CD4-positive, alpha-beta T cell treated with Interleukin-21 for 1 hour (primary cell): ENCODE data around the gene PDLIM7.

Source experiments
- DNase-seq: peaks from one replicate; pipeline ENCODE4 v3.0.0-alpha.2; 2020

The PDLIM7 gene

DNA sequence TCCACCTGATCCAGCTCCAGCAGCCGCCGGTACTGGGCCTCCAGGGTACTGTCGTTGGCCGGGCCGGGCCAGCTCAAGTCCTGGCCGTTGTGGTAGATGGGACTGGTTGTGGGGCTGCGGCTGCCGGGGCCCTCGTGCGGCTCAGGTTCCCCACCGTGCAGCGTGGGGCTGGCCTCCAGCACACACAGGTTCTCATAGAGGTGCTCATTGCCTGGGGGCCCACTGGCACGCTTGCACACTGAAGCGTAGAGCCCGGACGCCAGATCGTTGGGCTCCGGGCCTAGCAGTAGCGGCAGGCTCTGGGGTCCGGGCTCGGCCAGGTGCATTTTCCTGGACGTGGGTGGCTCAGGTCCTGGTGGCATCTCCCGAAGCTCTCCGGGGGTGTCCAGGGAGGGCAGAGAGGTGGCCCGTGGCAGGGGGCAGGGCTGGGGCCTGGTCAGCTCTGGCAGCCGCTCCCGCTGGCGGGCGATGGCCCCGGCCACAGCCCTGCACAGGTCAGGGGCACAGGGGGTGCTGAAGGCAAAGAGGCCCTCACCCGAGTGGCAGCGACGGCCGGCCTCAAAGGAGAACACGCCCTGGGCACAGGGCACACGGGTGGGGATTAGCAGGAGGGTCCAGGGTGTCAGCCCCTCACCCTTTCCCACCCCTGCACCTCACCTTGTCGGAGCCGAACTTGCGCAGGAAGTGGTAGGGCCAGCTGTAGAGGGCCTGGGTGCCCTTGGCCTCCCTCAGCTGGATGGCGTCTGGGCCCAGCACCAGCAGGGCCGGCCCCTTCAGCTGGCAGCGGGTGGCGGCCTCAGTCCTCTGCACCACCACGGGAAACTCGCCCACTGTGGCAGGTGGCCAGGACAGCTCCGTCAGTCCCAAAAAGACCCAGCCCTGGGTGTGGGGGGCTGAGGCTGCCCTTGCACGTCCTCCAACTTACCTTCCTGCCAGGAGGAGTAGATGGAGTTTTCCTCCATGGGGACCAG is 7.0 kb upstream of the PDLIM7 start:
- no peak for DNase-seq

DNA sequence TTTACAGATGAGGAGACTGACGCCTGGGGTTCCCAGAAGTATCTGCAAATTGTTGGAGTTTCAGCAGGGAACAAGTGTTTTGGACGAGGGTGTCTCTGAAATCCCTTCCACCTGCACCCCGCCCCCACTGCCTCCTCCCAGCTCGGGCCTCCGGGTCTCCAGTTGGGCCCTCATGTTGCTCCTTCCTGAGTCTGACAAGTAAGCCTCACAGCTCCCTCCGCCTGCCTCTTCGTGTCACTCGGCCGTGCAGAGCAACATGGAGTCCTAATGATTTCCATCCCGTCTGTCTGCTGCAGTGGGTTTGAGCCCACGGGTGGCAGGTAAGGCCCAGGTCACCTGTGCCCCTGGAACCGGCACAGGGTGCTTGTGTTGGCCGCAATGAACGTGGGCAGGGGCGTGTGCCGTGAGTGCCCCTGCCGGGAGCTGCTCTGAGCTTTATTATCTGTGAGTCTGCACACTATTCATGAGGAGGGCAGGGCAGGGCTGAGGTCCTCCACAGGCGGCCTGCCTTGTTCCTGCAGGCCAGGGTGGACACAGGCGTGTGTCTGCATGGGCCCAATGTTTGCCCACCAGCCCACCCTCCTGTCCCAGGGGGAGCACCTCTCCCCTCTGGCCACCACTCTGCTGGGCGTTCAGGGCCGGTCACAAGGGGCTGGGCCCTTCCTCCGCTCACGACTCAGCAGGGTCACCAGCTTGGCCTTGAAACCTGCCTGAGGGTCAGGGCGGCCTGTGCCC is 6.1 kb upstream of the PDLIM7 start:
- DNase-seq: no peak

DNA sequence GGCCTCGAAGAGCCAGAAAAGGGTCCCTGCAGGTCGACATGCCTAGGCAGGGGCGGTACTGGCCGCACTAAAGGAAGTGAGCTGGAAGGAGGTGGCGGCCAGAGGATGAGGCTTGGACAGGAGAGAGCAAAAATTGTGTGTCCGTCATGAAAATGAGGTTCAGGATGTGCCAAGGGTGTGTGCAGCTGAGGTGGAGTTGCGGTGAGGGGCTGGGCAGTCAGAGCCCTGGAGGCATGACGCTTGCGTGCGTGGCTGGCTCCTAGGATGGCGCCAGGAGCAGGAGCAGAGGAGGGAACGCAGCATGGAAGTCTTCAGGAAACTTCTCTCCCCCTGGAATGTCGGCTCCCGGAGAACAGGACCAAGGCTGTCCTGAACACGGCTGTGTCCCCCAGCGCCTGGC is 5.5 kb upstream of the PDLIM7 start:
- DNase-seq: no peak

DNA sequence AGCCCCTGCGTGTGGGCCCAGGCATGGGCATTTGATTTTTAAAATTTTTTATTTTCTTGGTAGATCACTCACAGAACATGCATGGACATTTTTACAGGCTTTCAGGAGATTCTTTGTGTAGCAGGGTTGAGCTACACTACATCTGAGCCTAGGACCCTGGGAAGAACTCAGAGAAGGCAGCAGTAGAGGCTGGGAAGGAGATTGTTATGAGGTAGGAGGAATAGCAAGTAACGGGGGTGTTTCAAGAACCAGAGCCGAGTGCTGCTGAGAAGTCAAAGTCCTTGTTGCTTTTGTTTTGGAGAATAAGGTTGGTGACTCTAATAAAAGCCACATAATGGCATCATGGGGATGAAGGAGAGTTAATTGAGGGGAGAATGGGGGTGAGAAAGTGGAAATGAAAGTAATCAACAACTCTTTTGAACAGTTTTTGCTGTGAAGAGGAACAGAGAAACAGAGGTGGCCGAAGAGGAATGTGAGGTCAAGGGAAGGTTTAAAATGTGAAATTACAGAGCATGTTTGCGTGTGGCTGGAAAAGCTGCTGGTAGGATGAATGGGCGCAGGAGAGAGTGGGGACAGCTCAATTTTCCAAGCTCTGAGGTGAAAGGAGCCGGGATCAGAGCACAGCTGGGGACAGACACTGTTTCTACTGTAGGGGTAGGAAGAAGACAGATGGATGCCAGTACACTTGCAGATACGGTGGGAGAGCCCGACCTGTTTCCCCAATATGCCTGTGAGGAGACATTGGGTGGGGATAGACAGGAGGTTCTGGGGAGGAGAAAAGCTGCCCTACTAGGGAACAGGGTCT is 4.7 kb upstream of the PDLIM7 start:
- no peak for DNase-seq

DNA sequence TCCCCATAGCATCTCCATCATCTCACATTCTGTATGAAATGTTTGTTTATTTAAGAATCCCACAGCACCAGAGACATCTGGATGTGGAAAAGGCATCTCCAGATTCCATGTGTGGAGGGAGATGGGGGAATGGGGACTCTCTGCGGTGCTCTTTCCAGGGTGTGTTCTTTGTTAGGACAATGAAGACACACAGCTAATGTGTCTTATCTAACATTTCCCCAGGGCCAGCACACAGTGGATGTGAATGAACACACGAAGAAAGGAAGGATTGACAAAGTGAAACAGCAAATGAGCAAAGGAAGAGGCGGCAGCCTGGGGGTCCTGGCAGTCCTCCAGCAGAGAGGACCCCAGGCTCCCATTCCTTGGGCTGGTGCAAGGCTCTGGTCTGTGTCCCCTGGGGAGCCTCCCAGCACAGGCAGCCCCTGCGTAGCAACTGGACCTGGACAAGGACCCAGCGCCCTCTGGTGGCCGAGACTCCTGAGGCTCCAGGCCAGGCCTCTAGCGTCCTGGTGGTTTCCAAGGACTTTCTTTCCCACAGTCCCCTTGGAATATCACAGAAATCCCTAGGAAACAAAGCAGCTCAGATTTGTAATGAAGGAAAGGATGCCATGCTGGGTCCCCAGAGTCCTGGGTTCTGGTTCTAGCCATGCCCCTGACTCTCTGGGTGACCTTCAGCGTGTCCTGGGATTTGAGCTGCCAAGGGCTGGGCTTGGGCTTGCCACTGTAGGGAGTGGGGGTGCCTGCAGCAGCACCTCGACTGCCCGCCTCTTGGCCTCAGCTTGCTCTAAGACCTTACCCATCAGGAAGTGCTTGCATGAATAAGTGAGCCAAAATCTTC is 3.5 kb upstream of the PDLIM7 start:
- peak; percentile 81 for DNase-seq

DNA sequence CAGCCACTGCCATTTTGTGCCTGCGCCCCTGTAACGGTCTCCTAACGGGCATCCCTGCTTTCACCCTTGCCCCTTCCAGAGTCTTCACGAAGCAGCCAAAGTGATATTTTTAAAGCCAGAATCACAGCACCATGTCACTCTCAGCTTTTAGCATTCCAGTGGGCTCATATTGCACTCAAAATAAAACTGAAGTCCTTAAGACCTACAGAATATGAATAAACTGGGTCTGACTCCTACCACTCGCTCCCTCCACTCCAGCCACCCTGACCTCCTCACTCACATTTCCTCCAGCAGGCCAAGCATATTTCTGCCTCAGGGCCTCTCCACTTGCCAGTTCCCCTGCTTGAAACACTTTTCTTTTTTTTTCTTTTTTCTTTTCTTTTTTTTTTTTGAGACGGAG is 2.4 kb upstream of the PDLIM7 start:
- DNase-seq: no peak

DNA sequence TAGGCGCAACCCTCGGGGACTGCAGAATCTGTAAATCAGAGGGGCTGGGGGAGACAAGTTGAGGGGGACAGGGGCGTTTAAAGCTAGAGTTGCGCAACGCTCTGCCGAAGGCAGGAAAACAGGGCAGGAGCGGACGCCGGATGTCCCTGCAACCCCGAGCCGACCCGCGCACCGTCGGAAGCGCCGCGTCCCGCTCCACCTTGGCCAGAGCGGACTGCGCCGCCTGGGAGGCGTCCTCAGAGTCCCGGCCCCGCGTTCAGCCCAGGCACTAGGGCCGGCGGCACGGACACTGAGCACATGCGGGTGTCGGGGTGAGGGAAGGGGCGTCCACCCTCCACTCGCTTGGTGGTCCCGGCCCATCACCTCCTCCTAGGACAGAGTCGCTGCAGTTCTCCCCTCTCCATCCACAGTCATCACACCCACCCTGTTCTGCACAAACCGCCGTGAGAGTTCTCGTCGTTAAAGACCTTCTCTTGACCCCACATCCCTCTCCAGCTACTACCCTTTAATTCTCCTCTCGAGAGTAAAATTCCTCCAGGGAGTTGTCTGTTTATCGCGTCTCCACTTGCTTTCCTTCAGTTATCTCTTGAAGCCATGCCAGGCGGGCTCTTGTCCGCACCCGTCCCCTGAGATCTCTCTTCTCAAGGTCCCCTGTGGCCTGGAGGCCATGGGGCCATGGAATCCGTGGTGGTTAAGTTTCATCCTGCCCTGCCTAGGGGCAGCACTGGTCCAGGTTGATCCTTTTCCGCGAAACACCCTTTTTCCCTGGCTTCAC is 796 bp upstream of the PDLIM7 start:
- no peak for DNase-seq

DNA sequence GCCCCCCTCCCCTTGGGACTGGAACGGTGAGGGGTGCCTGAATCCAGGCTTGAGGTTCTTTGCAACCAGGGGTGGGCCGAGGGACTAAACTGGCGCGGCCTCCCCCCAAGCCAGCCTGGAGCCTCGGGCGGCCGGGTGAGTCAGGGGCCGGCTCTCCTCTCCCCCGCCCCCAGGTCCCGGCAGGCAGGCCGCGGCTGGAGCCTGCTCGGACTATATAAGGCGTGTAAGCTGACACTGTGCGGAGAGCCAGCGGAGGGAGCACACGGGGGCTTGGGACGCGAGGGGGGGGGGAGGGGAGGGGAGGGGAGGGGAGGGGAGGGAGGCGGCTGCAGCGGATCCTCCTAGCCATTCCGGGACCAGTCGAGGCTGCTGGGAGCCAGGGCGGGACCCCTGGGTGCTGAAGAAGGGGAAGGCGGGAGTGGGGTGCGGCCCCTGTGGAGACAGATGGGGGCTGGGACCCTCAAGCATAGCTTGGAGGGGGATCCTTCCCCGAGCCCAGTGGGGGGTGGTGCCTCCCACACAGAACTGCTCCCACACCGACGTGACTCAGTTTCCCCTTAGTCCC is 595 bp downstream of the PDLIM7 start:
- DNase-seq: no peak

DNA sequence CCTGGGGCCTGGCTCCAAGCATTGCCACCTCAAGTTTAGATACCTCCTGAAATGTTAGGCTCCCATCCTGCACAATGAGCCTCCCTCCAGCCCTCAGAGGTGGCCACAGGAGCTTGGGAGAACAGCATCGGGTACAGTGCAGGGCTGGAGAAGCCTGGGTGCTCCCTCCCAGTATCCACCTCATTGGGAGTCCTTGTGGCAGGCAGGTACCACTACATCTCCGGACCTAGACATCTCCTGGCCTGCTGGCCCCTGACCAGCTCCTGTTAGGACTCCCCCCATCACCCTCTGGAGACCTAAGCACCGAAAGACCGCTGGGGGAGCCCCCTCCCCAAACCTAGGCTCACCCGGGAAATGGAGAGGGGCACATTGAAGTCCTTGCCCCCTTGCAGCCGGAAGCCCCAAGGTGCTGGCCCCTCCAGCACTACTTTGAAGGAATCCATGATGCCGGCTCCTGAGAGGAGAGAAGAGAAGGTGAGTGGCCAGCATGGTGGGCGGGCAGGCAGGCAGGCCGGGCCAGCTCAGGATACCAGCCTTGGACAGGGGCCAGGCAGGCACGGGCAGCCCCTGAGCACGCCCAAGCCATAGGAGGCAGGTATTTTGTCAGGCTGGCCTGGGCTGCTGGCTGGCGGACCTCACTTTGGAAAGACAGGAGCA is 1.2 kb downstream of the PDLIM7 start:
- no peak for DNase-seq

DNA sequence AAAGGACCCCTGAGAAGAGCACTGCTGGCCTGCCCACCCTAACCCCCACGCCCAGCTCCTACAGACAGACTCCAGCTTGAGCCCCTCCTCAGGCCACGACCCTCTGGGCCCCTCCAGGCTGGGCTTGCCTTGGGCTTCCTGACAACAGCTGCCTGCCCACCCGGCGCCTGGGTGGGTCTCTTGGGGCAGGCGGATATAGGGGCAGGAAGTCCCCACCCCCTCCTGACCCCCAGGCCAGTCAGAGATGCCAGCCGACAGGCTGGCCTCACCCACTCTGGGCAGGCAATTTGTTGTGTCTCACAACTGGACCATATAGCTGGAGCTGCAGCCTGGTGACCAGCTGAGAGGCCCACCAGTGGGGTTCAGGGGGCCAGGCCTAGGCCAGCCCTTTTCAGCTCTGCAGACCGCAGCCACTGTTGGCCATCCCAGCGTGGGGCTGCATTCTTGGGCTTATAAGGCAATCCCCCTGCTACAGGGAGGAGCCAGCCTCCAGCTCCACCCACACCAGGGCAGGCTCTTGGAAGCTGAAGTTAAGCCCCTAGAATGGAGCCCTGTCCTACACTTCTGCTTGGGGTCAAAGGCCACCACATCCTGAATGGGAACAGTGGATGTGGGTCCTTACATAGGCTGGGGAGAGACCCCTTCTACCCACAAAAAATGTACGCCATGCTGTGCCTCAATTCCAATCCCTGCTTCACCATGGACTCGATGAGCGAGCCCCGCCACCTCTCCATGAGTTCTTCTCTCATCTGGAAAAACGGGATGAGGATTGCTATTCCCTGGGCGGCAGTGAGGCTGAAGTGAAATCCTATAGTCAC is 2.0 kb downstream of the PDLIM7 start:
- no peak for DNase-seq

DNA sequence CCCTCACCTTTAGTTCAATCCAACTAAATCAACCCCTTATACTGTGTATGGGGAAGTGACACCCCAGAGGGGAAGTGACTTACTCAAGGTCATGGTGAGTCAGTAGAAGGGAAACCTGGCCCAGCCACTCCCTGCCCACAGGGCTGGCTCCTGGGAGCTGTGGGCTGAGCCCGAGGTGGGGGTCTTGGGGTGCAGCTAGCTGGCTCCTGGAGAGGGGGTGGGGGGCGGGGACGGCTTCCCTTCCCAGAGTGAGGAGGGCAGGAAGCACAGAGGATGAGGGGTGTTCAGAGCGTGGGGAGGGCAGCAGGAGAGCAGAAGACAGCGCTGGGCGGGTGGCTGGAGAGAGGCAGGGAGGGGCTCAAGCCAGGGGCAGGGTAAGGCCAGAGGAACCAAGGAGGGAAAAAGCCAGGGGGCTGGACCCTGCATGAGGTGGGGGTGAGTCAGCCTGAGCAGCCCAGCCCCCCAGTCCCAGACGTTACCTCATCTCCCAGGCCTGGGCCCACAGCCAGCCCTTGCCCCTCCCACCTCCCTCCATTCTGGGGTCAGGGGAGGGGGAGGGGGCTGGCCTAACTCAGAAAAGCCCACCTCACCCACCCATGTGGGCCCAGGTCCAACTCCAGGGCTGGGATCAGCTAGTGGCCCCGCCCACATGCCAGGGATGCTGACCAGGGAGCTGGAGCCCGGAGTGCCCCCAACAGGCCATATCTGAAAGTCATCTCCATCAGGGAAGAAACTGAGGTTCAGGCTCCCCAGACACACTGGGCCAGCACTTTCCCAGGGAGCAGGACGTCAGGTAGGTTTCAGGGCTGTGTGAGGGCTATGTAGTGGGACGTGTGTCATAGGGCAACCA is 2.8 kb downstream of the PDLIM7 start:
- peak; percentile 21 for DNase-seq

DNA sequence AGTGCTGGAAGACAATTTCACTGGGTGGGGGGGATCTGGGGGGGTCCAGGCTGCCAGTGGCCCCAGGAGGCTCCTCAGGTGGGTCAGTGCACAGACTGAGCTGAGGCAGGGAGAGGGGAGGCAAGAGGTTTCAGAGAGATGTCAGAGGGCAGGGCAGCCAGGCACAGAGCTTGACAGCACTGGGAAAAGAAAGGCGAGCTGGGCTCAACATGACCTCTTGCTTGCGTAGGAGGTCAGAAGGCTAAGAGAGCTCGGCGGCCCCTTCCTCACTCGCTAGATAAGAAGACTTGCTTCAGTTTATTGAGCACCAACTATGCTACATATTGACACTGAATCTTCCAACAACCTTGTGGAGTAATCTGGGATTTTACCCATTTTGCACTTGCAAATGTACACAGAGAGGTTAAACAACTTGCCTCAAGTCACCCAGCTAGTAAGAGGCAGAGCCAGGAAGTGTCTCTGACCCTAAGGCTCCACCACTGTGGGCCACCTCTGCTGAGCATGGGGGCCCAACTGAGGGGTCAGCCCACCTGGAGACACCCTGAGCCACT is 3.5 kb downstream of the PDLIM7 start:
- DNase-seq: no peak

DNA sequence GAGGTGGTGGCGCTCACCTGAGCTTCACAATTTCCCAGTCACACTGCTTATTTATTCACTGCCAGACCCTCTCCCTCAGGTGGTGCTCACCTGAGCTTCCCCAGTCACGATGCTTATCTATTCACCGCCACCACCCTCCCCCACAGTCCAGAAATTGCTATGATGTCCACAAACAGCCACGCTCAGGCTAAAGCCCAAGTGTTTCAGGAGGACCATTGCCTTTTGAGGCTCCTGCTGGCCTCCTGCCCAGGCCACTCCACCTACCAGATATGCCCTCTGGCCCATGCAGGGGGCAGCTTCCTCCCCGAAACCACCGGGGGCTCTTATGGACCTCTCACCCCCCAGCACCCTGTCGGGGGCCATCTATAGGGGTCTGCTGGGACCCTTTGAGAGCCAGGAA is 4.6 kb downstream of the PDLIM7 start:
- no peak for DNase-seq

DNA sequence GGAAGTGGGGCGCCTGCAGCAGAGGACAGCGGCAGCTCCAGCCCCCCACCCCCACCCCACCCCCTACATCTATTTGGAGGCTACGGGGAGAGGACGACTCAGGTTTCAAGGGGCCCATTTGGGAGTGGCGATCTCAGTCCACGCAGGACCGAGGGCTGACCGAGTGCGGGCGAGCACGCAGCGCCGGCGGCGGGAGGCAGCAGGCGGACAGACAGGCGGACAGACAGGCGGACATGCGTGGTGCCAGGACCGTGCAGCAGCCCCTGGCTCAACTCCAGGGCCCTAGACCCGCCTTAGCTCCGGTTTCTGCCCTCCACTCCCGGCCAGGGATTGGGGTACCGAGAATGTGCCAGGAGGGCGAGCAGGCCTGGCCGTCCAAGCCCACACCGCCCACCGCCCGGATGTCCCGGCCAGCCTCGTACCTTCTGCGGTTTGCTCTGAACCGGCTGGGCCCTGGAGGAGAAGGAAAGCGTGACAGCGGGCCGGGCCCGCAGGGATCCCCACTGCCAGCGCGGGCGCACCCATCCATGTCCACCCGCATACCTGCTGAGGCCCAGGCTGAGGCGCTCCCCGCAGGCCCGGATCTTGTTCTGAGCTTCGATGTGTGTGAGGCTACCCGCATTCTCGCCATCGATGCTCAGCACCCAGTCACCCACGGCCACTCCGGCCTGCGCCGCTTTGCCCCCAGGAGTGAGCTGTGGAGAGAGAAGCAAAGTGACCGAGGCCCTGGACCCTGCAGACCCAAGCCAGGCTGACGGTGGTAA is 5.2 kb downstream of the PDLIM7 start:
- DNase-seq: no peak

DNA sequence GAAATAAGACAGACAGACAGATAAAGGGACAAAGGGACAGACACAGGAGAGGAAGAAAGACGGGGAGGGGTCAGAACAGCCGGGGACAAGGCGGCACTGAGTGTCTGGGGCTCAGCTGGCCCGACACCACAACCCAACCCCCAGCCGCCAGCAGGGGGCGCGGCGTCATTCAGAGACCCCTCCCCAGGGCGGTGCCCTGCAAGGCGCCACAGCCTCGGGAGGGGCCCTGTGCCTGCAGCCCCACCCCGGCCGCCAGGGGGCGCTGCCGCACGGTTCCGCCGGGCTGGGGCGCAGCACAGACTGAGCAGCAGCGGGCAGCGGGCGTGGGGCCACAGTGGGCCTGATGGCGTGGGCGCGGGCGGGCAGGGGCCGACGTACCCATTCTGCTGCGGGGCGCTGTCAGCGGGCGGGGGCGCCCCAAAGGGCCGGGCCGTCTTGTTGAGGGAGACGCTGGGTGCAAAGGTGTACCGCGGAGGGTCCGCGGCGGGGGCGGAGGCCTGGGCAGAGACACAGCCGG is 5.9 kb downstream of the PDLIM7 start:
- no peak for DNase-seq

DNA sequence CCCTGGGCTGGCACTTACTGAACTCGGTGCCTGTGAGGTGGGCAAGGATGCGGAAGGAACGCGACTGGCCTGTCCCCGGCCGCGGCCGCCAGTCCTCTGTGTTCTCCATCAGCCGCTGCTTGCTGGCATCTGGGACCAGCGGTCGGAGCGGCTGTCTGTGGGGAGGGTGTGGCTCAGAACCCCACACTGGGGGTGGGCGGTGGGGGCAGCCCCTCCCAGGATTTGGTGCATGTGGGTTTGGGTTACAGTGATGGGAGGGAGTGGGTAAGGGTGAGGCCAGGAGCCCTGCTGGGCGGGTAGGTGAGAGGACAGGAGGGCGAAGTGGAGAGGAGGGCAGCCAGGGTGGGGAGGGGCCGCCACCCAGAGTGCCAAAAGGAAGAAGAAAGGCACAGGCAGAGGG is 6.4 kb downstream of the PDLIM7 start:
- no peak for DNase-seq

DNA sequence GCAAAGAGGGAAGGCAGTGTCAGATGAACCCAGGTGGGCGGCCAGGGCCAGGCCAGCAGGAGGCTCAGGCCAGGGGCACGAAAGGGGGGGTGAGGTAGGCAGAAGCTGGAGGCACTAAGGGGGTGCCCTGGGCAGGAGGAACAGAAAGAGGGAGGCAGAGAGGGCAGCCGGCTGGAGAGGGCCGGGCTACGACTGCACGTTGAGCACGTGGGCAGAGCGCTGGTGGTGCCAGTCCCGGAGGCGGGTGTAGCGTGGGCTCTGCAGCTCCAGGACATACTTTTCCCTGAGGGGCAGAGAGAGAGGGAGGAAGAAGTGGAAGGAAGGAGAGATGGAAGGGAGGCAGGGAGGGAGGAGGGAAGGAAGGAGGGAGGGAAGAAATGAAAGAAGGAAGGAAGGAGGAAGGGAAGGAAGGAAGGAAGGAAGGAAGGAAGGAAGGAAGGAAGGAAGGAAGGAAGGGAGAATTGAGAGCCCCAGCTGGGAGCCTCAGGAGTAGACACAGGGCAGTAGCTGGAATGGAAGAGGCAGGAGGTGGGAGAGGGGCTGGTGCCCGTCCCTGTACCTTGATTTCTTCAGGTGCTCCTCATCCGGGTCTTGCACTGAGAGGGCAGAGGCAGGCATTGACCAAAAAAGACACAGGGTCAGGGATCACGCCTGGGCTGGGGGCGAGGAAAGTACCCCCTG is 7.0 kb downstream of the PDLIM7 start:
- DNase-seq: no peak
